Measurements from ENCODE around the gene EPOP. TPM values are rescaled to one million over a fixed set of nuclear protein-coding genes. Genes with fewer than 3 reads are reported as not detected.

The EPOP gene
- polyA plus RNA-seq, 1 experiment = 0.17 TPM

DNA sequence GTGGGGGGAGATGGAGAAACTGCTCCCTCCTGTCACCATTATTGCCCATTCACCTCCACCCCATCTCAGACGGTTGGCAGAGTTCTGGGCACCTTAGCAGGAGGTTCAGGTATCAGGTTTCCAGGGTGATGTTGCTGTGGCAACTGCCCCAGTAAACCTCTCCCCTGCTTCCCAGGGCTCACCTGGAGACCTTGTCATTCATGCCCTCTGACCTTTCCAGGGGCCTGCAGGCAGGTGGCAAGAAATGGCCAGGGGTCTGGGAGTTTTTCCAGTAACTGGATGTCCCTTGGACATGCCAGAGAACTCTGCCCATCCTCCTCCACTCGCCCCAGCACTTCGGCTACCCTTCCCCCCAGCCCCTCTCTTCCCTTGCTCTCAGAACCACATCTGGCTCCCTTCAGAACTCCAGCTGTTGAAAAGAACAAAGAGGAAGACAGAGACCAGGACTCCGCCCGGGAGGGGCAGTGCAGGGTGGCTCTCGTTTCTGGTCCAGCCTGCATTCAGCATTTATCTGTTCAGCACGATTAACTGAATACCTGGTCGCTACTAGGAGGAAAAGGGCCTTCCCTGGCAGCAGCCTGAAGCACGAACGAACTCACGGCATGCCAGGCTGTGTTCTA is 38.8 kb upstream of the EPOP start:
- no peak for TF ChIP-seq CTCF (IDR thresholded peaks at IDR 0.05; ENCODE audit: low read depth, low read length)
- Histone ChIP-seq H3K27me3 (ENCODE audit: control insufficient read depth, insufficient read depth, low read length) (no peaks in the 10 kb centered on the region), H3K27ac (ENCODE audit: low read depth, low read length) (no peak overlapping the region), H3K4me3 (ENCODE audit: low read depth, low read length) (no peak overlapping the region), H3K9me3 (ENCODE audit: control insufficient read depth, insufficient read depth, low read length) (no peaks in the 10 kb centered on the region)
- ChIA-PET CTCF (interaction anchor here (0.6 kb wide), 1 partner anchor 22 kb away, joined by 4 read pairs; no protein-coding TSS in a partner anchor), POLR2A (no interaction called here)
- DNase-seq (ENCODE audit: low read depth, low spot score) = no peak

DNA sequence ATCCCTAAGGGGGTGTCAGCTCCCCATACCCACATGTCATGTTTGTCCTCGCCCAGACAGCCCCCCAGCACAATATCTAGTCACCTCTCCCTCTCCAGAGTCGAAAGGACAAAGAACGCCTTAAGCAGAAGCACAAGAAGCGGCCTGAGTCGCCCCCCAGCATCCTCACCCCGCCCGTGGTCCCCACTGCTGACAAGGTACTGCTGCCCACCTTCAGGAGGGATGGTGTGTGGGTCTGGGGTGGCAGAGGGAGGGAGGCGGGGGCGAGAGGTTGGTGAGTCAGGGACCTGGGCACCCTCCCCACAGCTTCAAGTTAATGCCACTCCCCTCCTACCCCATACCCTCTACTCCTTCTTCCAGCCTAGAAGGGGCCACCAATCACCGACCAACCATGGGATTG is 37.8 kb upstream of the EPOP start:
- POLR2A ChIA-PET = no interaction called here
- Histone ChIP-seq H3K27ac (ENCODE audit: low read depth, low read length) (no peak overlapping the region), H3K4me3 (ENCODE audit: low read depth, low read length) (no peak overlapping the region), H3K27me3 (ENCODE audit: control insufficient read depth, insufficient read depth, low read length) (no peaks in the 10 kb centered on the region), H3K9me3 (ENCODE audit: control insufficient read depth, insufficient read depth, low read length) (no peaks in the 10 kb centered on the region)
- CTCF ChIA-PET = no interaction called here
- TF ChIP-seq CTCF (IDR thresholded peaks at IDR 0.05; ENCODE audit: low read depth, low read length) = no peak
- no peak for DNase-seq (ENCODE audit: low read depth, low spot score)

DNA sequence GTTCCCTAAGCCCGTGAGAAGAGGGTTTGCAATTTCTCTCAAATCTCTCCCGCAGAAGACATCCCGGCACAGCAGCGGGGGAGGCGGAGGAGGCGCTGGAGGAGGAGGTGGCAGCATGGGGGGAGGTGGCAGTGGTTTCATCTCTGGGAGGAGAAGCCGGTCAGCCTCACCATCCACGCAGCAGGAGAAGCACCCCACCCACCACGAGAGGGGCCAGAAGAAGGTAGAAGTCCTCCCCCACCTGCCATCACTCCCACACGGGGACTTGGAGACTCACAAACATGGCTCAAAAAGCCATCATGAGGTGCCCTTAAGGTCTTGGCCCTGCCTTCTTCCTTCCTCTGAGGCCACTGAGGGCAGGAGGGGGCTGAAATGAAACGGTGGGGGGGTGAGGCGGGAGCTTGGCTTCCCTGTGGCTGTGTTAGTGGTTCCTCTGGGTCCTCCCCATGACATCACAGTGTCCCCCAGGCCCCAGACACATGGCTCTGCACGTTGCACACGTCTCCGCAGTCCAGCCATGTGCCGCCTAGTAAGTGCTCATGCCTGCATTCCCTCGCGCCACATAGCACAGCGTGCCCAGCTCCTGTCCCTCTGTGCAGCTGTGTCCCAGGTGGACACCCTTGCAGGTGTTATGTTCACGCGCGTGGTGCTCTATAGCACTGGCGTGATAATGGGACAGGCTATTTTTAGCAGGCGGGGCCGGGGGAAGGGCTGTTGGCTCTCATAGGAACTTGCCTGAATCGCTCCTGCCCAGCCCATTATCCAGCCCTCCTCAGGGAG is 37.2 kb upstream of the EPOP start:
- DNase-seq (ENCODE audit: low read depth, low spot score) = no peak
- no peak for TF ChIP-seq CTCF (IDR thresholded peaks at IDR 0.05; ENCODE audit: low read depth, low read length)
- CTCF ChIA-PET = no interaction called here
- Histone ChIP-seq H3K4me3 (ENCODE audit: low read depth, low read length) (no peak overlapping the region), H3K27me3 (ENCODE audit: control insufficient read depth, insufficient read depth, low read length) (no peaks in the 10 kb centered on the region), H3K9me3 (ENCODE audit: control insufficient read depth, insufficient read depth, low read length) (no peaks in the 10 kb centered on the region), H3K27ac (ENCODE audit: low read depth, low read length) (no peak overlapping the region)
- POLR2A ChIA-PET = no interaction called here

GRCh38 chr17:38710985-38711384 is 36.2 kb upstream of the EPOP start:
- no peaks in the 10 kb centered on the region for H3K9me3 ChIP-seq (ENCODE audit: control insufficient read depth, insufficient read depth, low read length)
- no peak for DNase-seq (ENCODE audit: low read depth, low spot score)
- POLR2A ChIA-PET = no interaction called here
- TF ChIP-seq CTCF (IDR thresholded peaks at IDR 0.05; ENCODE audit: low read depth, low read length) = no peak
- H3K27ac ChIP-seq (ENCODE audit: low read depth, low read length) = no peak overlapping the region
- H3K4me3 ChIP-seq (ENCODE audit: low read depth, low read length) = no peak overlapping the region
- no peaks in the 10 kb centered on the region for H3K27me3 ChIP-seq (ENCODE audit: control insufficient read depth, insufficient read depth, low read length)
- CTCF ChIA-PET = no interaction called here

GRCh38 chr17:38710604-38710962 is 35.8 kb upstream of the EPOP start:
- POLR2A ChIA-PET = no interaction called here
- TF ChIP-seq CTCF (IDR thresholded peaks at IDR 0.05; ENCODE audit: low read depth, low read length) = no peak
- Histone ChIP-seq H3K4me3 (ENCODE audit: low read depth, low read length) (no peak overlapping the region), H3K27ac (ENCODE audit: low read depth, low read length) (no peak overlapping the region), H3K27me3 (ENCODE audit: control insufficient read depth, insufficient read depth, low read length) (no peaks in the 10 kb centered on the region), H3K9me3 (ENCODE audit: control insufficient read depth, insufficient read depth, low read length) (no peaks in the 10 kb centered on the region)
- no peak for DNase-seq (ENCODE audit: low read depth, low spot score)
- CTCF ChIA-PET = no interaction called here
